ENCODE results near the gene MTCL1. TPM values are rescaled to one million over a fixed set of nuclear protein-coding genes. Genes with fewer than 3 reads are reported as not detected.
A peak's percentile ranks its signal among the peaks of the same experiment; 100 is the strongest.

MTCL1 gene
- total and polyA plus RNA-seq, 5 donors from 2014 or later: 0.20 TPM; not detected in 4

- Mint-ChIP-seq H3K27ac (no peak overlapping the region), H3K27me3 (no peaks in the 10 kb centered on the region), H3K4me3 (no peak overlapping the region), H3K4me1 (no peaks in the 10 kb centered on the region), H3K9me3 (no peaks in the 10 kb centered on the region), H3K36me3 (no peaks in the 10 kb centered on the region)
- DNase-seq: no peak
- no peak for ATAC-seq (ENCODE audit: low read depth in 2 of 2)
- Histone ChIP-seq H3K9me3 (ENCODE audit: control insufficient read depth in 2 of 2, low read length in 2 of 2) (no peaks in the 10 kb centered on the region), H3K4me1 (ENCODE audit: control insufficient read depth, insufficient read depth, low read length, poor library complexity, severe bottlenecking) (no peaks in the 10 kb centered on the region), H3K4me3 (ENCODE audit: low read depth, low read length) (no peak overlapping the region), H3K27me3 (ENCODE audit: control insufficient read depth, insufficient read depth, low read length) (no peaks in the 10 kb centered on the region), H3K36me3 (ENCODE audit: control insufficient read depth, insufficient read depth, low read length) (no peaks in the 10 kb centered on the region), H3K27ac (ENCODE audit: insufficient read depth, low read length, poor library complexity, severe bottlenecking) (no peak overlapping the region)
Observed at GRCh38 chr18:8801263-8801901, 96.0 kb downstream of the MTCL1 start.

- H3K4me1 Mint-ChIP-seq: peaks cover 0 to 1% (median 0%) of the 10 kb centered on the region in 4 donors
- no peak overlapping the region for H3K27ac Mint-ChIP-seq
- no peaks in the 10 kb centered on the region for H3K27me3 ChIP-seq (ENCODE audit: control insufficient read depth, insufficient read depth, low read length)
- H3K36me3 ChIP-seq (ENCODE audit: control insufficient read depth, insufficient read depth, low read length): no peaks in the 10 kb centered on the region
- no peak for DNase-seq
- no peaks in the 10 kb centered on the region for H3K9me3 Mint-ChIP-seq
- no peak overlapping the region for H3K4me3 Mint-ChIP-seq
- no peaks in the 10 kb centered on the region for H3K4me1 ChIP-seq (ENCODE audit: control insufficient read depth, insufficient read depth, low read length, poor library complexity, severe bottlenecking)
- H3K27me3 Mint-ChIP-seq: no peaks in the 10 kb centered on the region
- H3K27ac ChIP-seq (ENCODE audit: insufficient read depth, low read length, poor library complexity, severe bottlenecking): no peak overlapping the region
- ATAC-seq (ENCODE audit: low read depth in 2 of 2): no peak
- no peaks in the 10 kb centered on the region for H3K9me3 ChIP-seq (ENCODE audit: control insufficient read depth in 2 of 2, low read length in 2 of 2)
- no peak overlapping the region for H3K4me3 ChIP-seq (ENCODE audit: low read depth, low read length)
- H3K36me3 Mint-ChIP-seq: no peaks in the 10 kb centered on the region
Observed at GRCh38 chr18:8802017-8802672, 96.8 kb downstream of the MTCL1 start.

- DNase-seq (no peak), ATAC-seq (ENCODE audit: low read depth in 2 of 2) (no peak)
- no peaks in the 10 kb centered on the region for H3K9me3 Mint-ChIP-seq
- H3K4me1 ChIP-seq (ENCODE audit: control insufficient read depth, insufficient read depth, low read length, poor library complexity, severe bottlenecking): no peaks in the 10 kb centered on the region
- H3K4me3 Mint-ChIP-seq: no peak overlapping the region
- H3K4me1 Mint-ChIP-seq: peaks cover 0 to 6% (median 2%) of the 10 kb centered on the region in 4 donors
- no peak overlapping the region for H3K4me3 ChIP-seq (ENCODE audit: low read depth, low read length)
- H3K27ac Mint-ChIP-seq: no peak overlapping the region
- H3K36me3 ChIP-seq (ENCODE audit: control insufficient read depth, insufficient read depth, low read length): no peaks in the 10 kb centered on the region
- no peaks in the 10 kb centered on the region for H3K36me3 Mint-ChIP-seq
- H3K27ac ChIP-seq (ENCODE audit: insufficient read depth, low read length, poor library complexity, severe bottlenecking): no peak overlapping the region
- H3K27me3 Mint-ChIP-seq: peaks cover 4% of the 10 kb centered on the region
- no peaks in the 10 kb centered on the region for H3K27me3 ChIP-seq (ENCODE audit: control insufficient read depth, insufficient read depth, low read length)
- no peaks in the 10 kb centered on the region for H3K9me3 ChIP-seq (ENCODE audit: control insufficient read depth in 2 of 2, low read length in 2 of 2)
Observed at GRCh38 chr18:8803063-8803795, 97.9 kb downstream of the MTCL1 start.

GRCh38 chr18:8803957-8804356 is 98.6 kb downstream of the MTCL1 start:
- Mint-ChIP-seq H3K4me3 (no peak overlapping the region), H3K27me3 (peaks cover 4% of the 10 kb centered on the region), H3K27ac (no peak overlapping the region), H3K4me1 (peaks cover 0 to 6% (median 2%) of the 10 kb centered on the region in 4 donors), H3K9me3 (no peaks in the 10 kb centered on the region), H3K36me3 (no peaks in the 10 kb centered on the region)
- no peaks in the 10 kb centered on the region for H3K9me3 ChIP-seq (ENCODE audit: control insufficient read depth in 2 of 2, low read length in 2 of 2)
- H3K4me1 ChIP-seq (ENCODE audit: control insufficient read depth, insufficient read depth, low read length, poor library complexity, severe bottlenecking): no peaks in the 10 kb centered on the region
- no peaks in the 10 kb centered on the region for H3K36me3 ChIP-seq (ENCODE audit: control insufficient read depth, insufficient read depth, low read length)
- H3K4me3 ChIP-seq (ENCODE audit: low read depth, low read length): no peak overlapping the region
- ATAC-seq (ENCODE audit: low read depth in 2 of 2): no peak
- no peak for DNase-seq
- no peaks in the 10 kb centered on the region for H3K27me3 ChIP-seq (ENCODE audit: control insufficient read depth, insufficient read depth, low read length)
- H3K27ac ChIP-seq (ENCODE audit: insufficient read depth, low read length, poor library complexity, severe bottlenecking): no peak overlapping the region

- no peaks in the 10 kb centered on the region for H3K36me3 ChIP-seq (ENCODE audit: control insufficient read depth, insufficient read depth, low read length)
- DNase-seq: no peak
- H3K27me3 Mint-ChIP-seq: peaks cover 4% of the 10 kb centered on the region
- no peak for ATAC-seq (ENCODE audit: low read depth in 2 of 2)
- H3K4me1 Mint-ChIP-seq: peaks cover 0 to 10% (median 2%) of the 10 kb centered on the region in 4 donors
- no peak overlapping the region for H3K4me3 Mint-ChIP-seq
- H3K9me3 ChIP-seq (ENCODE audit: control insufficient read depth in 2 of 2, low read length in 2 of 2): no peaks in the 10 kb centered on the region
- H3K36me3 Mint-ChIP-seq: no peaks in the 10 kb centered on the region
- H3K4me1 ChIP-seq (ENCODE audit: control insufficient read depth, insufficient read depth, low read length, poor library complexity, severe bottlenecking): no peaks in the 10 kb centered on the region
- H3K27ac ChIP-seq (ENCODE audit: insufficient read depth, low read length, poor library complexity, severe bottlenecking): no peak overlapping the region
- H3K9me3 Mint-ChIP-seq: peaks cover 0 to 1% (median 0%) of the 10 kb centered on the region in 7 donors
- H3K27ac Mint-ChIP-seq: no peak overlapping the region
- H3K4me3 ChIP-seq (ENCODE audit: low read depth, low read length): no peak overlapping the region
- no peaks in the 10 kb centered on the region for H3K27me3 ChIP-seq (ENCODE audit: control insufficient read depth, insufficient read depth, low read length)
Observed at GRCh38 chr18:8805552-8805951, 100.2 kb downstream of the MTCL1 start.

- Mint-ChIP-seq H3K27ac (no peak overlapping the region), H3K4me3 (no peak overlapping the region), H3K27me3 (peaks cover 4% of the 10 kb centered on the region), H3K9me3 (peaks cover 0 to 3% (median 0%) of the 10 kb centered on the region in 7 donors), H3K36me3 (no peaks in the 10 kb centered on the region), H3K4me1 (peaks cover 0 to 15% (median 2%) of the 10 kb centered on the region in 4 donors)
- no peaks in the 10 kb centered on the region for H3K36me3 ChIP-seq (ENCODE audit: control insufficient read depth, insufficient read depth, low read length)
- no peak overlapping the region for H3K4me3 ChIP-seq (ENCODE audit: low read depth, low read length)
- H3K27me3 ChIP-seq (ENCODE audit: control insufficient read depth, insufficient read depth, low read length): no peaks in the 10 kb centered on the region
- no peak for ATAC-seq (ENCODE audit: low read depth in 2 of 2)
- no peak for DNase-seq
- no peak overlapping the region for H3K27ac ChIP-seq (ENCODE audit: insufficient read depth, low read length, poor library complexity, severe bottlenecking)
- H3K9me3 ChIP-seq (ENCODE audit: control insufficient read depth in 2 of 2, low read length in 2 of 2): no peaks in the 10 kb centered on the region
- H3K4me1 ChIP-seq (ENCODE audit: control insufficient read depth, insufficient read depth, low read length, poor library complexity, severe bottlenecking): no peaks in the 10 kb centered on the region
Observed at GRCh38 chr18:8806100-8806797, 100.9 kb downstream of the MTCL1 start.

- no peak overlapping the region for H3K4me3 Mint-ChIP-seq
- no peaks in the 10 kb centered on the region for H3K36me3 Mint-ChIP-seq
- peaks cover 0 to 3% (median 0%) of the 10 kb centered on the region in 7 donors for H3K9me3 Mint-ChIP-seq
- H3K27me3 Mint-ChIP-seq: peaks cover 4% of the 10 kb centered on the region
- H3K9me3 ChIP-seq (ENCODE audit: control insufficient read depth in 2 of 2, low read length in 2 of 2): no peaks in the 10 kb centered on the region
- no peak overlapping the region for H3K4me3 ChIP-seq (ENCODE audit: low read depth, low read length)
- no peaks in the 10 kb centered on the region for H3K27me3 ChIP-seq (ENCODE audit: control insufficient read depth, insufficient read depth, low read length)
- H3K36me3 ChIP-seq (ENCODE audit: control insufficient read depth, insufficient read depth, low read length): no peaks in the 10 kb centered on the region
- H3K27ac Mint-ChIP-seq: peak overlapping the region in 1 of 3 donors; percentile 43
- peaks cover 0 to 16% (median 2%) of the 10 kb centered on the region in 4 donors for H3K4me1 Mint-ChIP-seq
- DNase-seq (no peak), ATAC-seq (ENCODE audit: low read depth in 2 of 2) (no peak)
- H3K27ac ChIP-seq (ENCODE audit: insufficient read depth, low read length, poor library complexity, severe bottlenecking): no peak overlapping the region
- H3K4me1 ChIP-seq (ENCODE audit: control insufficient read depth, insufficient read depth, low read length, poor library complexity, severe bottlenecking): no peaks in the 10 kb centered on the region
Observed at GRCh38 chr18:8806798-8807487, 101.6 kb downstream of the MTCL1 start.

All from CD4-positive, CD25-positive, alpha-beta regulatory T cell (primary cell).